CD1c-positive myeloid dendritic cell (primary cell): ENCODE results near the gene GSTCD.

Experiments
- DNase-seq: peaks from one replicate; pipeline ENCODE4 v3.0.0-alpha.2; 2016; ENCODE audit errors: extremely low spot score

The GSTCD gene

DNA sequence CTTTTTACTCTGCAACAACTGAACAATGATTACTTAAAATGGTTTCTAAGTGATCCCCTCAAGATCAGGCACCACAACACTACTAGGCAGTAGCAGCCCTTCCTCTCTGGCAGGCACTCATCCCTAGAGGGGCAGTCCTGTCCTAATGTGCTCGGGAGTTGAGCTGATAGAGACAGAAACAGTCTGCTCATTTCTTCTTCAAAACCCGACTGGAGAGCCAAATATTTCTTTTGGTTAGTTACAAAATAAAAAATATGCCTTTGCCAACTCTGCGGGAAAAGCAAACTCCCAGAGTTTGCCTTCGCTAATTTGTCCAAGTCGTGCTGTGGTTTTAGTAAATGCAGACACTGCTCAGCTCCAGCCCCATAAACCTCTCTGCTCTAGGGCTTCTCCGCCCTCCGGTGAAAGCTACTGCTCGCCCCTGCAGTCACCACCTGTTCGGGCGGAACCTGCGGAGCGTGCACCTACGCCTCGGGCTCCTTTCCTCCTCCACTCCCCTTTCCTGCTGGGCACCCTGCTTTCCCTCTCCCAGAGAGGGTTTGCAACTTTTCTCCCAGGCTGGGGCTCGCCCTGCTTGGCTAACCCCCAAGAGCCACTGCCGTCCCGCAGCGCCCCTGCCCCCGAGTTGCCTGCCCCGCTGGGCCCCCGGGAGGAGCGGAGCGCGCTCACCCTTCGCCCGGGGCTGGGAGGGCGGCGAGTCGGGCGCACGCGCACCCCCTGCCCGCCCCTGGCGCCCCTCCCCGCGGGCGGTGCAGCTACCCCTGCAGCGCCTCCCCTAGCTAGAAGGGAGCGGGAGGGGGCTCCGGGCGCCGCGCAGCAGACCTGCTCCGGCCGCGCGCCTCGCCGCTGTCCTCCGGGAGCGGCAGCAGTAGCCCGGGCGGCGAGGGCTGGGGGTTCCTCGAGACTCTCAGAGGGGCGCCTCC is 186.3 kb downstream of the GSTCD start, which contains the start of gene NPNT:
Gene NPNT, plus strand, starts transcription at position 812 of the 923 bp plus-strand sequence. CDS start 182 bp downstream, outside the sequence.
- no peak for DNase-seq

- DNase-seq, result no peak
Observed at GRCh38 chr4:105895583-105896460, 187.2 kb downstream of the GSTCD start.

- no peak for DNase-seq
Observed at GRCh38 chr4:105896461-105896942, 187.9 kb downstream of the GSTCD start.
